Jurkat, Clone E6-1 (cell line): ENCODE results near the gene NOXRED1.
A peak's percentile ranks its signal among the peaks of the same experiment; 100 is the strongest.
"Not testable (repeated sequence)": the region's sequence is repeated elsewhere in the genome, so short reads cannot be mapped to it uniquely, and the experiment has no call there.

Experiments used
- DNase-seq: peaks from one replicate; pipeline ENCODE4 v3.0.0-alpha.2; 2011; ENCODE audit warnings: low read depth, low spot score
- H3K4me3 ChIP-seq: 2 replicates; pipeline ENCODE4 v1.5.1; 2011; ENCODE audit warnings: mild to moderate bottlenecking, low read length, control low read depth, moderate library complexity

The NOXRED1 gene

GRCh38 chr14:77416098-77416497 lies 7.2 kb downstream of the NOXRED1 start:
- not testable (repeated sequence) for DNase-seq, H3K4me3 ChIP-seq

GRCh38 chr14:77415403-77416030 lies 7.8 kb downstream of the NOXRED1 start:
- not testable (repeated sequence) for H3K4me3 ChIP-seq

GRCh38 chr14:77409131-77409533 lies 14.2 kb downstream of the NOXRED1 start:
- peak; percentile 60 for DNase-seq
- no peak overlapping the region for H3K4me3 ChIP-seq

More at GRCh38 chr14:77415403-77416030, 7.8 kb downstream of the NOXRED1 start:
- not testable (repeated sequence) for DNase-seq

DNA sequence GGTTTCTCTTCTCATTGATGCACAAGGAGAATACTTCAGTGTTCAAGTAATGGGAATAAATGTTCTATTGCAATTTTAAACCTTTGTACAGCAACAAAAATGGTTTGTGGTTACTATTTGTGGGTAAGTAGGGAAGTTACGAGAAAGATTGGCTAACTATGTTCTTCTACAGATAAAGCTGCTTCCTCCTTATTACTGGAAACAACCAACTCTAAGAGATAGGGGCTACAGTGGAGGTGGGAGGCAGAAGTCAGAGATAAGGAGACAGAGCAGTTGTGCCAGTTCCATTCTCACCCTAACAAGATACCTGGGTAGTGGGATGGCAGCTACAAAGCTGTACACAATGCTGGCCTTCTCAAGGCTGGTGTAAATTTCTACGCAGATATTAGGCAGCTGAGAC lies 16.2 kb downstream of the NOXRED1 start:
- H3K4me3 ChIP-seq: peak overlapping the region; percentile 32
- peak; percentile 87 for DNase-seq

- peak; percentile 44 for DNase-seq
- peak overlapping the region; percentile 32 for H3K4me3 ChIP-seq
Observed at GRCh38 chr14:77406718-77407117, 16.6 kb downstream of the NOXRED1 start.

- no peak overlapping the region for H3K4me3 ChIP-seq
- DNase-seq: no peak
Observed at GRCh38 chr14:77406086-77406485, 17.2 kb downstream of the NOXRED1 start.

GRCh38 chr14:77403768-77404167 lies 19.6 kb downstream of the NOXRED1 start:
- DNase-seq: no peak
- no peak overlapping the region for H3K4me3 ChIP-seq

DNA sequence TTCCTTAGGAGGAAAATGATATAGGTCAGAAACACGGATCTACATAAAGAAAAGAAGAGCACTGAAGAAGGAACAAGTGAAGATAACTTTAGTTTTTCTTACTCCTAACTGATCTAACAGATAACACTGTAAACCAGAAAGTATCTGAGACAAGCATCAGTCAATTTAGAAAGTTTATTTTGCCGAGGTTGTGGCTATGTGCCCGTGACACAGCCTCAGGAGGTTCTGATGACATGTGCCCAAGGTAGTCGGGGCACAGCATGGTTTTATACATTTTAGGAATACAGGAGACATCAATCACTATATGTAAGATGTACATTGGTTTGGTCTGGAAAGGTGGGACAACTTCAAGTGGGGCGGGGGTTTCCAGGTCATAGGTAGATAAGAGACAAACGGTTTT lies 23.1 kb downstream of the NOXRED1 start:
- H3K4me3 ChIP-seq: no peak overlapping the region
- DNase-seq: no peak

GRCh38 chr14:77390188-77390587 lies 33.1 kb downstream of the NOXRED1 start:
- no peak for DNase-seq
- no peak overlapping the region for H3K4me3 ChIP-seq

DNA sequence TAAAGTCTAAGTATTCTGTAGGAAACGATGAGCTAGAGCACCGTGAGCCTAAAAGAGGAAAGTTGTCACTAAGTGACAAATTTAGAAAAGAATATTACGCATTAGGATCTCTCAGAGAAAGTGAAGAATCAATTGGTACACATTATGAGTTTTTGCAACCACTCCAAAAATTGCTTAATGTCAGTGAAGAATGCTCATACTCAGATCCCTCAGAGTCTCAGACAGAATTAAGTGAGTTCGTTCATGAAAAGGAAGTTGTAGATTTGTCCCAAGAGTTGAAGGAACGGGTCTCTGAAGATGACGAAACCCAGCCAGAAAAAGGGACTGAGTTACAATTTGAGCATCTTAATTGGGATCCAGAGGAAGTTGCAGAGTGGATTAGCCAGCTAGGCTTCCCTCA lies 44.6 kb downstream of the NOXRED1 start:
- no peak overlapping the region for H3K4me3 ChIP-seq
- no peak for DNase-seq

DNA sequence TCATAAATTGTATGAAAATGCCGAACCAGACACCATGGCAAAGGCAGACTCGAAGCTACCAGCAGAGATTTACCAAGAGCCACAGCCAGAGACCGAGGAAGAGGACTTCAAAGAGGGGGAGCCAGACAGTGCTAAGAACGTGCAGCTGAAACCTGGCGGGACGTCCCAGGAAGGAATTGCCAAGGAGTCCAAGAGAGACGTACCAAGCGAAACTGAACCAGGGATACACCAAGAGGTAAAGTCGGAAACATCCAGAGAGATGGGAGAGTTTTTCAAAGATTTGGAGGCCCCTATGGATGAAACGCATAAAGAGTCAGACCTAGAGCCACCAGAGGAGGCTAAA lies 45.9 kb downstream of the NOXRED1 start:
- no peak for DNase-seq
- peak overlapping the region; percentile 80 for H3K4me3 ChIP-seq

DNA sequence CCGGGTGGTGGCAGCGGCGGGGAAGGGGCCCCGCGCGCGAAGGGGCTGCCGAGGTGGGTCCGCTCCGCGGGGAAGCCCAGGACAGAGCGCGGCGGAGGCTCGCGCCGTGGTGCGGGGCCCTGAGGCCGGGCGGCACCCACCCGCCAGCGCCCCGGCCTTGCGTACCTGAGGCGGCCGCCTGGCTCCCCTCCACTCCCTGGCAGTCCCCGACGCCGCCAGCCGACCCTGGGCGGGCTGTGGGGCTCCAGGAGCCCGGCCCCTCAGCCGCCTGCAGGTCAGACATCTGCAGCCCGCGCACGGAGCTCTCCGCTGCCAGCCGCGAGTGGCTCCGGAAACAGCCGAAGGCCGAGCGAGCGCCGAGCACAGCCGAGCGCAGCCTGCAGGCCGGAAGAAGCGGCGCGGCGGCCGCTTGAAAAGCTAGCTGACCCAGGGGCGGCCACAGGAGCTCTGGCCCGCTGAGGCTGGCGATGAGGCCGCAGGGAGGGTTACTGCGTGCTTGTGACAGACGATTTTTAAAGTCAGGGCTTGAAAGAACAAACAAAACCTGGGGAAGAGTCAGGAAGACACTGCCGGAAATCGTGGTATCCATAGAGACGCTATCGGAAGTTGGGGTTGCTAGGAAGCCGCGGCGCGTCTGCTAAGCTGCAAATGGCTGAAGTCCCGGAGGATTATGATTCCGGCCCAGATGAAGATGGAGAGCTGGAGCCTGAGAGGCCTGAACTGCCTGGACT lies 46.4 kb downstream of the NOXRED1 start, which contains the start of the genes SAMD15 and TMED8:
Gene SAMD15, plus strand, starts transcription at position 609 of the 731 bp plus-strand sequence. Its CDS starts 40 bp downstream, at position 649.
Gene TMED8, minus strand, starts transcription at position 324 of the 731 bp plus-strand sequence. Its CDS starts 41 bp downstream, at position 283.
- peak; percentile 74 for DNase-seq
- H3K4me3 ChIP-seq: peak within 1 kb of the TSS; percentile 80

DNA sequence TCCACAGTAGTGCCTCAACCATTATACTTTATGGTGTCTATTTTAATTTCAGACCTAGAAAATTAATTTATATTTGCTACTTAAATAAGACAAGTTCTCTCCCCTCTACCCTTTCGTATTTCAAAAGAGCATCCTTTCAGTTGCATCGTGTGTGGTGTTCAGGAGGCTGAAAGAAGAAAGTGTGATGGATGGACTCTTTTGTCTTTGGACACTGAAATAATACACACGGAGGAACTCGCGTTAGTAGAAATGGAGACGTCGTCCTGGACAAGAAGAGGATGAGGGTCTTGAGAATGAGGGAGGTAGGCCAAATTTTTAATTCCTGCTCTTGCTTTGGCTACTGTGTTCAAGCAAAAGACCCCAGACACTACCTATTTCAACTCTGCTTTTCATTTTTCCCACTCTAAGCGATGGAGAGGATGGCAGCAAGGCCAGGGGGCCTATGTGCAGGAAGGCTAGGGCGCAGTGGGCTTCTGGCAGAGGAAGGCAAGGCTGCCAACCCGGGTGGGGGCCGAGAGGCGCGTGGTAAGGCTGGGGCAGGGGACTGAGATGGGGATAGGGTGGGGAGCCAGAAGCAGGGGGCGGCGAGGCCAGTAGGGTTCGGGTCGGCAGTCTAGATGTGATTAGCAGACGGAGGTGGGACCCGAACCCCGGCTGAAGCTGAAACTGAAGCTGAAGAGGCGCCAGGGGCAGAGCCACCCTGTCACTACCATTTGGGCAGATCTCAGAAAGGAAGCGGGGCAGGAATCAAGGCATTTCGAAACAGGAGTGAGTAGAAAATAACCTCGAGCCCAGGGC lies 47.2 kb downstream of the NOXRED1 start:
- no peak for DNase-seq
- peak overlapping the region; percentile 80 for H3K4me3 ChIP-seq

- peak; percentile 41 for DNase-seq
- H3K4me3 ChIP-seq: peak overlapping the region; percentile 80
Observed at GRCh38 chr14:77375164-77375950, 48.0 kb downstream of the NOXRED1 start.

GRCh38 chr14:77372304-77372841 lies 51.0 kb downstream of the NOXRED1 start:
- H3K4me3 ChIP-seq: no peak overlapping the region
- no peak for DNase-seq

- no peak overlapping the region for H3K4me3 ChIP-seq
- peak; percentile 65 for DNase-seq
Observed at GRCh38 chr14:77369285-77369684, 54.0 kb downstream of the NOXRED1 start.

DNA sequence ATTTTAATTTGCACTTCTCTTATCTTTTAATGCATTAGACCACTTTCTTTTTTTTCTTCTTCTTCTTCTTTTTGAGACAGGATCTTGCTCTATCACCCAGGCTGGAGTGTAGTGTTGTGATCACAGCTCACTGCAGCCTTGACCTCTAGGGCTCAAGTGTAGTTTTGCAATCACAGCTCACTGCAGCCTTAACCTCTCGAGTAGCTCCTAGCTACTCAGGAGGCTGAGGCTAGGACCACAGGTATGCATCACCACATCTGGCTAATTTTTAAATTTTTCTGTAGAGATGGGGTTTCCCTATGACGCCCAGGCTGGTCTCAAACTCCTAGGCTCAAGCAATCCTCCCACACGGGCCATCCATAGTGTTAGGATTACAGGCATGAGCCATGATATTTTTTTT lies 59.2 kb downstream of the NOXRED1 start:
- DNase-seq: no peak
- no peak overlapping the region for H3K4me3 ChIP-seq

GRCh38 chr14:77359626-77360025 lies 63.7 kb downstream of the NOXRED1 start:
- no peak overlapping the region for H3K4me3 ChIP-seq
- DNase-seq: no peak

GRCh38 chr14:77356899-77357298 lies 66.4 kb downstream of the NOXRED1 start:
- DNase-seq: no peak
- no peak overlapping the region for H3K4me3 ChIP-seq
